HL-60 (cell line): ENCODE data around the gene TAGLN.

Experiments used
- DNase-seq, 2 experiments: peaks; one replicate each; pipeline ENCODE4 v3.0.0-alpha.2; 2010 to 2020; ENCODE audit warnings: low read depth in 1 of 2, low spot score in 1 of 2
- H3K27ac ChIP-seq: fragments of 250-450 bp; sonication (Bioruptor Pico); replicated peaks from 2 replicates; pipeline ENCODE4 v1.5.1; 2020; ENCODE audit warnings: mild to moderate bottlenecking, moderate library complexity
- H3K27me3 ChIP-seq: fragments of 250-450 bp; sonication (Bioruptor Pico); 2 replicates; pipeline ENCODE4 v1.5.1; 2021; ENCODE audit warnings: mild to moderate bottlenecking, moderate library complexity; ENCODE audit not compliant: insufficient read depth, poor library complexity, severe bottlenecking
- H3K4me3 ChIP-seq: replicated peaks from 2 replicates; pipeline ENCODE4 v1.5.1; 2011; ENCODE audit warnings: mild to moderate bottlenecking, control low read depth, low read length; ENCODE audit not compliant: insufficient read depth
- GABPA ChIP-seq: IDR thresholded peaks from 2 replicates; pipeline ENCODE4 v1.6.1; 2012; ENCODE audit warnings: low read depth
- POLR2AphosphoS5 ChIP-seq: IDR thresholded peaks from 2 replicates; pipeline ENCODE4 v1.6.1; 2012; ENCODE audit warnings: low read depth
- REST ChIP-seq: IDR thresholded peaks from 2 replicates; pipeline ENCODE4 v1.6.1; 2012; ENCODE audit warnings: low read depth; ENCODE audit not compliant: insufficient replicate concordance
- SPI1 ChIP-seq: IDR thresholded peaks from 2 replicates; pipeline ENCODE4 v1.6.1; 2012; ENCODE audit warnings: low read depth, mild to moderate bottlenecking, borderline replicate concordance
- TF ChIP-seq, protein P1 (sequence below): IDR thresholded peaks from one replicate; pipeline ENCODE4 v1.5.1; 2011; ENCODE audit warnings: low read length, control low read depth, inconsistent platforms; ENCODE audit not compliant: insufficient read depth

The TAGLN gene

DNA sequence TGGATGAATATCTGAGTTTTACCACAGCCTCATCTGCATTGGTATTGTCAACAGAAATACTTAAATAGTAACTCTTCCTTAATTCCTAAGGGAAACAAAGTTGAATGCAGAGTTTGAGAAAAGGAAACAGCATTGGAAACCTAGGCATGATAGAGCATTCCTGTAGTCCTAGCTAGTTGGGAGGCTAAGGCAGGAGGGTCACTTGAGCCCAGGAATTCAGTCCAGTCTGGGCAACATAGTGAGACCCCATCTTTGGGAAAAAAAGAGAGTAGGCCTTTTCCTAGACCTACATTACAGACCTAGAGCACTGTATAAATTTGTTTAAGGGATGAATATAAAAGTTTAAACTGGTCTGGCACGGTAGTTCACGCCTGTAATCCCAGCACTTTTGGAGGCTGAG is 41.7 kb upstream of the TAGLN start:
- H3K27me3 ChIP-seq: no peaks in the 10 kb centered on the region
- TF ChIP-seq, protein P1, sequence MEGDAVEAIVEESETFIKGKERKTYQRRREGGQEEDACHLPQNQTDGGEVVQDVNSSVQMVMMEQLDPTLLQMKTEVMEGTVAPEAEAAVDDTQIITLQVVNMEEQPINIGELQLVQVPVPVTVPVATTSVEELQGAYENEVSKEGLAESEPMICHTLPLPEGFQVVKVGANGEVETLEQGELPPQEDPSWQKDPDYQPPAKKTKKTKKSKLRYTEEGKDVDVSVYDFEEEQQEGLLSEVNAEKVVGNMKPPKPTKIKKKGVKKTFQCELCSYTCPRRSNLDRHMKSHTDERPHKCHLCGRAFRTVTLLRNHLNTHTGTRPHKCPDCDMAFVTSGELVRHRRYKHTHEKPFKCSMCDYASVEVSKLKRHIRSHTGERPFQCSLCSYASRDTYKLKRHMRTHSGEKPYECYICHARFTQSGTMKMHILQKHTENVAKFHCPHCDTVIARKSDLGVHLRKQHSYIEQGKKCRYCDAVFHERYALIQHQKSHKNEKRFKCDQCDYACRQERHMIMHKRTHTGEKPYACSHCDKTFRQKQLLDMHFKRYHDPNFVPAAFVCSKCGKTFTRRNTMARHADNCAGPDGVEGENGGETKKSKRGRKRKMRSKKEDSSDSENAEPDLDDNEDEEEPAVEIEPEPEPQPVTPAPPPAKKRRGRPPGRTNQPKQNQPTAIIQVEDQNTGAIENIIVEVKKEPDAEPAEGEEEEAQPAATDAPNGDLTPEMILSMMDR: no peak
- TF ChIP-seq GABPA: no peak
- no peak for TF ChIP-seq REST
- no peak for TF ChIP-seq POLR2AphosphoS5
- no peak for TF ChIP-seq SPI1
- no peak for DNase-seq
- no peak overlapping the region for H3K4me3 ChIP-seq
- H3K27ac ChIP-seq: no peak overlapping the region

- DNase-seq: no peak
- TF ChIP-seq GABPA: no peak
- no peak for TF ChIP-seq SPI1
- no peak for TF ChIP-seq REST
- no peak for TF ChIP-seq POLR2AphosphoS5
- TF ChIP-seq, protein P1: no peak
- no peaks in the 10 kb centered on the region for H3K27me3 ChIP-seq
- no peak overlapping the region for H3K27ac ChIP-seq
- no peak overlapping the region for H3K4me3 ChIP-seq
These were observed 39.3 kb upstream of the TAGLN start for GRCh38 chr11:117159892-117160291.

DNA sequence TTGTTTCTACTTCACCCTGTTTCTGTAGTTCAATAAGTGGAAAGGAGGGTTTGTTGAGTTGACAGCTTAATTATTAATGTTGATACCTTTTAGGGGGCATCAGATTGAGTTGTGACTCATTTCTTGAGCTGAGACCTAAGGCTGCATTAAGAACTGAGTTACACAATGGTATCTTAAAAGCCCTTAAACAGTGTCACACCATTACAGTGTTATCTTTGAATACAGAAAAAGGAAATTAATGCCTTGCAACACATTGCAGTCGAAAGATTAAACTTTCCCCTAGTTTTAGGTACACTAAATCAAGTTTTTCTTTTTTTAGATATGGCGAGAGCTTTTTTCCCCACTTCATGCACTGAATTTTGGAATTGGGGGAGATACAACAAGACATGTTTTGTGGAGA is 38.3 kb upstream of the TAGLN start:
- Histone ChIP-seq H3K27me3 (no peaks in the 10 kb centered on the region), H3K4me3 (no peak overlapping the region), H3K27ac (no peak overlapping the region)
- TF ChIP-seq SPI1: no peak
- TF ChIP-seq POLR2AphosphoS5: no peak
- TF ChIP-seq, protein P1: no peak
- TF ChIP-seq REST: no peak
- TF ChIP-seq GABPA: no peak
- no peak for DNase-seq
